Breast epithelium (tissue), 4 donors: ENCODE data around the gene CEACAM7. TPM values are rescaled to one million over a fixed set of nuclear protein-coding genes. Genes with fewer than 3 reads are reported as not detected.

Source experiments
- DNase-seq, 2 donors: peaks; one replicate each; pipeline ENCODE4 v3.0.0-alpha.2; 2019; ENCODE audit warnings: low spot score in 2 of 2
- H3K27ac ChIP-seq, 2 donors: fragments of 200-600 bp; sonication (generic) in 1 of 2; one replicate each; pipeline ENCODE4 v1.5.1; 2016 to 2019; ENCODE audit warnings: mild to moderate bottlenecking in 1 of 2
- H3K27me3 ChIP-seq, 2 donors: fragments of 200-600 bp; sonication (generic) in 1 of 2; one replicate each; pipeline versions ENCODE4 v1.5.1 to v1.6.0; 2017 to 2019; ENCODE audit warnings: control low read depth in 1 of 2, mild to moderate bottlenecking in 1 of 2
- H3K36me3 ChIP-seq: fragments of 200-600 bp; one replicate; pipeline ENCODE4 v1.5.1; 2019
- H3K4me1 ChIP-seq, 2 donors: fragments of 200-600 bp; sonication (generic); one replicate each; pipeline ENCODE4 v1.5.1; 2016 to 2019; ENCODE audit warnings: control low read depth in 1 of 2
- H3K4me3 ChIP-seq, 3 donors: fragments of 200-600 bp; sonication (generic); 1 replicate in 2 of 3; 2 replicates in 1 of 3; pipeline ENCODE4 v1.5.1; 2016 to 2019; ENCODE audit warnings: mild to moderate bottlenecking in 3 of 3, moderate library complexity in 2 of 3
- H3K9me3 ChIP-seq, 2 donors: fragments of 200-600 bp; sonication (generic) in 1 of 2; one replicate each; pipeline ENCODE4 v1.5.1; 2016 to 2019; ENCODE audit warnings: control low read depth in 1 of 2
- POLR2A ChIP-seq: fragments of 450-650 bp; IDR thresholded peaks from one replicate; pipeline ENCODE4 v1.6.1; 2016; ENCODE audit warnings: antibody characterized with exemption, mild to moderate bottlenecking, moderate library complexity
- POLR2AphosphoS5 ChIP-seq, 3 donors: sonication (generic); formaldehyde crosslinking; IDR thresholded peaks; one replicate each; pipeline ENCODE4 v1.6.1; 2017; ENCODE audit warnings: antibody characterized with exemption in 3 of 3
- intact Hi-C: fragments of 100-400 bp; cut with DNase I; formaldehyde crosslinking; loops from one replicate; pipeline ENCODE4 v1.15.1; 2023; ENCODE audit warnings: low total_unique reads
- total RNA-seq, 3 donors: library from RNA; depleted of rRNA; stranded (reverse); fragments of >200 nt; gene quantifications; one replicate each; pipeline ENCODE4 v1.1.0, GENCODE V29; 2016
- TF ChIP-seq, protein P1 (sequence below), 3 donors: fragments of 450-650 bp; IDR thresholded peaks; one replicate each; pipeline ENCODE4 v1.5.1; 2016 to 2017; ENCODE audit warnings: antibody characterized with exemption in 3 of 3, mild to moderate bottlenecking in 3 of 3, moderate library complexity in 3 of 3

CEACAM7 gene
- total RNA-seq, 3 donors from 2014 or later, result 0.15 to 25.2 TPM; not detected in 1

DNA sequence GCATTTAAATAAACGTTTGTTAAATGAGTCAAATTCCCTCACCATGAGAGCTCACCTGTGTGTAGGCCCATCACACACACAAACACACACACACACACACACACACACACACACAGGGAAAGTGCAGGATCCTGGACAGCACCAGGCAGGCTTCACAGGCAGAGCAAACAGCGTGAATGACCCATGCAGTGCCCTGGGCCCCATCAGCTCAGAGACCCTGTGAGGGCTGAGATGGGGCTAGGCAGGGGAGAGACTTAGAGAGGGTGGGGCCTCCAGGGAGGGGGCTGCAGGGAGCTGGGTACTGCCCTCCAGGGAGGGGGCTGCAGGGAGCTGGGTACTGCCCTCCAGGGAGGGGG, 11.9 kb upstream of the CEACAM7 start:
- Histone ChIP-seq H3K4me1 (no peaks in the 10 kb centered on the region), H3K9me3 (no peaks in the 10 kb centered on the region), H3K27me3 (peaks cover 0 to 52% of the 10 kb centered on the region in 2 donors), H3K36me3 (no peaks in the 10 kb centered on the region), H3K27ac (no peak overlapping the region), H3K4me3 (no peak overlapping the region)
- intact Hi-C loops, result no loop called here
- TF ChIP-seq, protein P1, sequence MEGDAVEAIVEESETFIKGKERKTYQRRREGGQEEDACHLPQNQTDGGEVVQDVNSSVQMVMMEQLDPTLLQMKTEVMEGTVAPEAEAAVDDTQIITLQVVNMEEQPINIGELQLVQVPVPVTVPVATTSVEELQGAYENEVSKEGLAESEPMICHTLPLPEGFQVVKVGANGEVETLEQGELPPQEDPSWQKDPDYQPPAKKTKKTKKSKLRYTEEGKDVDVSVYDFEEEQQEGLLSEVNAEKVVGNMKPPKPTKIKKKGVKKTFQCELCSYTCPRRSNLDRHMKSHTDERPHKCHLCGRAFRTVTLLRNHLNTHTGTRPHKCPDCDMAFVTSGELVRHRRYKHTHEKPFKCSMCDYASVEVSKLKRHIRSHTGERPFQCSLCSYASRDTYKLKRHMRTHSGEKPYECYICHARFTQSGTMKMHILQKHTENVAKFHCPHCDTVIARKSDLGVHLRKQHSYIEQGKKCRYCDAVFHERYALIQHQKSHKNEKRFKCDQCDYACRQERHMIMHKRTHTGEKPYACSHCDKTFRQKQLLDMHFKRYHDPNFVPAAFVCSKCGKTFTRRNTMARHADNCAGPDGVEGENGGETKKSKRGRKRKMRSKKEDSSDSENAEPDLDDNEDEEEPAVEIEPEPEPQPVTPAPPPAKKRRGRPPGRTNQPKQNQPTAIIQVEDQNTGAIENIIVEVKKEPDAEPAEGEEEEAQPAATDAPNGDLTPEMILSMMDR (IDR thresholded peaks at IDR 0.05), result no peak
- TF ChIP-seq POLR2AphosphoS5 (IDR thresholded peaks at IDR 0.05) (no peak), POLR2A (no peak)
- DNase-seq, result no peak

DNA sequence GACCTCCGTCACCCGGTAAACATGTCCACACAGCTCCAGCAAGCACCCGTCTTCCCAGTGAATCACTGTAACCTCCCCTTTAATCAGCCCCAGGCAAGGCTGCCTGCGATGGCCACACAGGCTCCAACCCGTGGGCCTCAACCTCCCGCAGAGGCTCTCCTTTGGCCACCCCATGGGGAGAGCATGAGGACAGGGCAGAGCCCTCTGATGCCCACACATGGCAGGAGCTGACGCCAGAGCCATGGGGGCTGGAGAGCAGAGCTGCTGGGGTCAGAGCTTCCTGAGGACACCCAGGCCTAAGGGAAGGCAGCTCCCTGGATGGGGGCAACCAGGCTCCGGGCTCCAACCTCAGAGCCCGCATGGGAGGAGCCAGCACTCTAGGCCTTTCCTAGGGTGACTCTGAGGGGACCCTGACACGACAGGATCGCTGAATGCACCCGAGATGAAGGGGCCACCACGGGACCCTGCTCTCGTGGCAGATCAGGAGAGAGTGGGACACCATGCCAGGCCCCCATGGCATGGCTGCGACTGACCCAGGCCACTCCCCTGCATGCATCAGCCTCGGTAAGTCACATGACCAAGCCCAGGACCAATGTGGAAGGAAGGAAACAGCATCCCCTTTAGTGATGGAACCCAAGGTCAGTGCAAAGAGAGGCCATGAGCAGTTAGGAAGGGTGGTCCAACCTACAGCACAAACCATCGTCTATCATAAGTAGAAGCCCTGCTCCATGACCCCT, 11.3 kb upstream of the CEACAM7 start:
- H3K4me1 ChIP-seq, result no peaks in the 10 kb centered on the region
- no peak for DNase-seq
- intact Hi-C loops, result no loop called here
- no peaks in the 10 kb centered on the region for H3K9me3 ChIP-seq
- peaks cover 0 to 50% of the 10 kb centered on the region in 2 donors for H3K27me3 ChIP-seq
- no peak for TF ChIP-seq POLR2AphosphoS5 (IDR thresholded peaks at IDR 0.05)
- TF ChIP-seq, protein P1 (IDR thresholded peaks at IDR 0.05), result no peak
- TF ChIP-seq POLR2A, result no peak
- H3K36me3 ChIP-seq, result no peaks in the 10 kb centered on the region
- no peak overlapping the region for H3K27ac ChIP-seq
- no peak overlapping the region for H3K4me3 ChIP-seq

DNA sequence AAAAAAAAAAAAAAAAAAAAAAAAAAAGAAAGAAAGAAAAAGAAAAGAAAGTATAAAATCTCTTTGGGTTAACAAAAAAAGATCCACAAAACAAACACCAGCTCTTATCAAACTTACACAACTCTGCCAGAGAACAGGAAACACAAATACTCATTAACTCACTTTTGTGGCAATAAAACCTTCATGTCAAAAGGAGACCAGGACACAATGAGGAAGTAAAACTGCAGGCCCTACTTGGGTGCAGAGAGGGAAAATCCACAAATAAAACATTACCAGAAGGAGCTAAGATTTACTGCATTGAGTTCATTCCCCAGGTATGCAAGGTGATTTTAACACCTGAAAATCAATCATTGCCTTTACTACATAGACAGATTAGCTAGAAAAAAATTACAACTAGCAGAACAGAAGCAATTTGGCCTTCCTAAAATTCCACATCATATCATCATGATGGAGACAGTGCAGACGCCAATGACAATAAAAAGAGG, 10.7 kb upstream of the CEACAM7 start:
- Histone ChIP-seq H3K9me3 (peaks cover 0 to 4% of the 10 kb centered on the region in 2 donors), H3K4me3 (no peak overlapping the region), H3K36me3 (no peaks in the 10 kb centered on the region), H3K27me3 (peaks cover 0 to 44% of the 10 kb centered on the region in 2 donors), H3K27ac (no peak overlapping the region), H3K4me1 (no peaks in the 10 kb centered on the region)
- TF ChIP-seq, protein P1 (IDR thresholded peaks at IDR 0.05), result no peak
- no peak for TF ChIP-seq POLR2A
- TF ChIP-seq POLR2AphosphoS5 (IDR thresholded peaks at IDR 0.05), result no peak
- DNase-seq, result no peak
- intact Hi-C loops, result no loop called here

DNA sequence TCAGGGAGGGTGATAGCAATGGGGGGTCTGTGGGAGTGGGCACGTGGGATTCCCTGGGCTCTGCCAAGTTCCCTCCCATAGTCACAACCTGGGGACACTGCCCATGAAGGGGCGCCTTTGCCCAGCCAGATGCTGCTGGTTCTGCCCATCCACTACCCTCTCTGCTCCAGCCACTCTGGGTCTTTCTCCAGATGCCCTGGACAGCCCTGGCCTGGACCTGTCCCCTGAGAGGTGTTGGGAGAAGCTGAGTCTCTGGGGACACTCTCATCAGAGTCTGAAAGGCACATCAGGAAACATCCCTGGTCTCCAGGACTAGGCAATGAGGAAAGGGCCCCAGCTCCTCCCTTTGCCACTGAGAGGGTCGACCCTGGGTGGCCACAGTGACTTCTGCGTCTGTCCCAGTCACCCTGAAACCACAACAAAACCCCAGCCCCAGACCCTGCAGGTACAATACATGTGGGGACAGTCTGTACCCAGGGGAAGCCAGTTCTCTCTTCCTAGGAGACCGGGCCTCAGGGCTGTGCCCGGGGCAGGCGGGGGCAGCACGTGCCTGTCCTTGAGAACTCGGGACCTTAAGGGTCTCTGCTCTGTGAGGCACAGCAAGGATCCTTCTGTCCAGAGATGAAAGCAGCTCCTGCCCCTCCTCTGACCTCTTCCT, 9.3 kb upstream of the CEACAM7 start:
- Histone ChIP-seq H3K27me3 (peaks cover 0 to 41% of the 10 kb centered on the region in 2 donors), H3K4me1 (no peaks in the 10 kb centered on the region), H3K27ac (no peak overlapping the region), H3K9me3 (peaks cover 7 to 9% of the 10 kb centered on the region in 2 donors), H3K36me3 (no peaks in the 10 kb centered on the region), H3K4me3 (no peak overlapping the region)
- TF ChIP-seq, protein P1 (IDR thresholded peaks at IDR 0.05), result no peak
- TF ChIP-seq POLR2AphosphoS5 (IDR thresholded peaks at IDR 0.05), result no peak
- TF ChIP-seq POLR2A, result no peak
- no peak for DNase-seq
- intact Hi-C loops, result no loop called here
